GM23338 (cell line): Measurements from ENCODE around the gene DUSP3. TPM values are rescaled to one million over a fixed set of nuclear protein-coding genes. Genes with fewer than 3 reads are reported as not detected.

Experiments used
- ATAC-seq: fragments of 200-7000 bp; cut with Tn5 transposase; 3 replicates; pipeline ENCODE4 v1.9.1; 2020
- DNase-seq: peaks from one replicate; pipeline ENCODE4 v3.0.0-alpha.2; 2015; ENCODE audit warnings: low spot score
- H2AFZ ChIP-seq: fragments of 200-600 bp; sonication (generic); 2 replicates; pipeline ENCODE4 v1.8.0; 2016; ENCODE audit warnings: antibody characterized with exemption, mild to moderate bottlenecking, moderate library complexity
- H3F3A ChIP-seq: fragments of 200-600 bp; sonication (generic); replicated peaks from 2 replicates; pipeline ENCODE4 v1.8.0; 2017; ENCODE audit warnings: antibody characterized with exemption, mixed run types, low read depth
- H3K27ac ChIP-seq: fragments of 200-600 bp; sonication (generic); 2 replicates; pipeline ENCODE4 v1.6.1; 2016; ENCODE audit warnings: low read depth
- H3K27me3 ChIP-seq: fragments of 200-600 bp; sonication (generic); 2 replicates; pipeline ENCODE4 v1.8.0; 2016; ENCODE audit warnings: mild to moderate bottlenecking, mixed run types, moderate library complexity; ENCODE audit not compliant: insufficient read depth
- H3K36me3 ChIP-seq: fragments of 200-600 bp; sonication (generic); 2 replicates; pipeline ENCODE4 v1.8.0; 2016; ENCODE audit warnings: mild to moderate bottlenecking; ENCODE audit not compliant: insufficient read depth
- H3K4me1 ChIP-seq: fragments of 200-600 bp; sonication (generic); 2 replicates; pipeline ENCODE4 v1.8.0; 2016; ENCODE audit warnings: mild to moderate bottlenecking, moderate library complexity; ENCODE audit not compliant: insufficient read depth
- H3K4me2 ChIP-seq: fragments of 200-600 bp; sonication (generic); 2 replicates; pipeline ENCODE4 v1.7.1; 2017; ENCODE audit warnings: mixed run types
- H3K4me3 ChIP-seq: fragments of 200-600 bp; sonication (generic); 2 replicates; pipeline ENCODE4 v1.6.1; 2016; ENCODE audit warnings: mixed run types
- H3K79me2 ChIP-seq: fragments of 200-600 bp; sonication (generic); replicated peaks from 2 replicates; pipeline ENCODE4 v1.8.0; 2017; ENCODE audit warnings: mild to moderate bottlenecking; ENCODE audit not compliant: insufficient read depth
- H3K9me2 ChIP-seq: fragments of 200-600 bp; sonication (generic); 2 replicates; pipeline ENCODE4 v1.8.0; 2017; ENCODE audit not compliant: insufficient read depth
- H4K20me1 ChIP-seq: fragments of 200-600 bp; sonication (generic); replicated peaks from 2 replicates; pipeline ENCODE4 v1.8.0; 2017; ENCODE audit warnings: mild to moderate bottlenecking; ENCODE audit not compliant: insufficient read depth
- H3K27ac Mint-ChIP-seq: 2 replicates; pipeline ENCODE4 v1.8.0; 2020; ENCODE audit warnings: inconsistent platforms, mild to moderate bottlenecking, moderate library complexity, mixed read lengths
- H3K27me3 Mint-ChIP-seq: 3 replicates; pipeline ENCODE4 v1.8.0; 2022; ENCODE audit warnings: low read depth, mild to moderate bottlenecking, moderate library complexity, mixed read lengths, inconsistent platforms; ENCODE audit not compliant: insufficient read depth, poor library complexity
- H3K36me3 Mint-ChIP-seq: 3 replicates; pipeline ENCODE4 v1.8.0; 2021; ENCODE audit warnings: low read depth, mild to moderate bottlenecking, inconsistent platforms, moderate library complexity, mixed read lengths
- H3K4me1 Mint-ChIP-seq: 3 replicates; pipeline ENCODE4 v1.8.0; 2020; ENCODE audit warnings: mild to moderate bottlenecking, inconsistent platforms, mixed read lengths
- H3K4me3 Mint-ChIP-seq: 3 replicates; pipeline ENCODE4 v1.8.0; 2021; ENCODE audit warnings: moderate library complexity, mild to moderate bottlenecking, inconsistent platforms, mixed read lengths
- H3K9me3 Mint-ChIP-seq: 3 replicates; pipeline ENCODE4 v1.8.0; 2020; ENCODE audit warnings: moderate library complexity, mild to moderate bottlenecking, inconsistent platforms, mixed read lengths
- JUNB ChIP-seq: IDR thresholded peaks from one replicate; pipeline ENCODE4 v1.6.1; 2016; ENCODE audit warnings: antibody characterized with exemption; ENCODE audit not compliant: unreplicated experiment
- NANOG ChIP-seq: IDR thresholded peaks from 2 replicates; pipeline ENCODE4 v1.6.1; 2016; ENCODE audit warnings: antibody characterized with exemption, borderline replicate concordance
- POLR2AphosphoS5 ChIP-seq: IDR thresholded peaks from 2 replicates; pipeline ENCODE4 v1.6.1; 2016; ENCODE audit warnings: antibody characterized with exemption, low read depth
- STAT1 ChIP-seq: IDR thresholded peaks from one replicate; pipeline ENCODE4 v1.6.1; 2016; ENCODE audit warnings: antibody characterized with exemption; ENCODE audit not compliant: unreplicated experiment
- ZNF114 ChIP-seq: fragments of 250-450 bp; sonication (Bioruptor Pico); IDR thresholded peaks from 2 replicates; pipeline ENCODE4 v1.5.0; 2020; ENCODE audit warnings: mild to moderate bottlenecking, moderate library complexity
- polyA plus RNA-seq: library from polyadenylated mRNA; unstranded; fragments of >200 nt; fragmentation: Nextera tagmentation; extraction: Ambion mirVana; gene quantifications from 2 replicates; pipeline ENCODE4 v1.2.1, GENCODE V29; 2016
- total RNA-seq: library from RNA; depleted of rRNA; stranded (reverse); fragments of >200 nt; shearing (Covaris generic); gene quantifications from 2 replicates; pipeline ENCODE4 v1.2.3, GENCODE V29; 2014
- TF ChIP-seq, protein P1 (sequence below): fragments of 250-450 bp; sonication (Bioruptor Pico); IDR thresholded peaks from 2 replicates; pipeline ENCODE4 v1.5.0; 2020; ENCODE audit warnings: mild to moderate bottlenecking, moderate library complexity
- TF ChIP-seq, protein P2 (sequence below), 2 experiments: fragments of 200-600 bp in 1 of 2; sonication (generic) in 1 of 2; conservative IDR thresholded peaks; 2 replicates each; pipeline versions ENCODE4 v1.5.1 to v1.6.1; 2016 to 2017; ENCODE audit warnings: antibody characterized with exemption in 2 of 2, low read depth in 2 of 2, mild to moderate bottlenecking in 2 of 2, moderate library complexity in 1 of 2

Gene DUSP3
- total and polyA plus RNA-seq, 2 experiments from 2014 or later = 14.7 to 22.1 TPM

DNA sequence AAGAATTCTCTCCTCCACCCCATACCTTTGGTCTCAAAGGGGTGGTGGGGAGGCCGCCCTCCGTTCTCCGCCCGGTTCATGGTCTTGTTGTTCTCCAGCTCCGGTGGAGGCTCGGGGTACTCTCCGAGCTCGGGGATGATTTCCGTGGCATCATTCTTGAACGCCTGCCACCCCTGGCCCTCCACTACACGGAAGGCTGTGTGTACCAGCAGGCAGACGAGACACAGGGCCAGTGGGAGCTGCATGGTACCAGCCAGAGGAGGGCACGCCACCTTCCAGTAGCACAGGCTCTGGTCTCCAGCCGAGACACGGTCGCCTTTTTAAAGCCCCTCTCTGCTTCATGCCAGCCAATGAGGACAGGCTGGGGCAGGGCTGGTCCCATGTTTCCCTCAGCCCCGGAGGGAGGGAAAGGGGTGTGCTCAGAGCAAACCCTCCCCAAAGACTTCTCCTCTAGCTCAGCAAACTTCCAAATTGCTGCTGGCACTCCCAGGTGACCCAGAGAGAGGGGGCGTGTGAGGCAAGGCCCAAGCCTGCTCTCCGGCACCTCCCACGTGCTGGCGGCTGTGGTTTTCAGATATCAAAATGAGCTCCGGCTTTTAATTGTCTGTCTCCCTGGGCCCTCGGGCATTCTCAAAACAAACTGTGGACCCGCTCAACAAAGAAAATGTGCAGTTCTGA is 20.1 kb downstream of the DUSP3 start, which contains the start of gene SOST:
Gene SOST (minus strand): TSS at position 295 of the 678 bp plus-strand sequence. CDS start 50 bp downstream, at position 245.
- H3K27me3 ChIP-seq = peaks cover 24% of the 10 kb centered on the region
- H3K79me2 ChIP-seq = no peaks in the 10 kb centered on the region
- TF ChIP-seq JUNB = no peak
- no peak for TF ChIP-seq POLR2AphosphoS5
- no peak for TF ChIP-seq NANOG
- no peak for TF ChIP-seq ZNF114 (CRISPR knock-in tag)
- TF ChIP-seq STAT1 = no peak
- TF ChIP-seq, protein P1, sequence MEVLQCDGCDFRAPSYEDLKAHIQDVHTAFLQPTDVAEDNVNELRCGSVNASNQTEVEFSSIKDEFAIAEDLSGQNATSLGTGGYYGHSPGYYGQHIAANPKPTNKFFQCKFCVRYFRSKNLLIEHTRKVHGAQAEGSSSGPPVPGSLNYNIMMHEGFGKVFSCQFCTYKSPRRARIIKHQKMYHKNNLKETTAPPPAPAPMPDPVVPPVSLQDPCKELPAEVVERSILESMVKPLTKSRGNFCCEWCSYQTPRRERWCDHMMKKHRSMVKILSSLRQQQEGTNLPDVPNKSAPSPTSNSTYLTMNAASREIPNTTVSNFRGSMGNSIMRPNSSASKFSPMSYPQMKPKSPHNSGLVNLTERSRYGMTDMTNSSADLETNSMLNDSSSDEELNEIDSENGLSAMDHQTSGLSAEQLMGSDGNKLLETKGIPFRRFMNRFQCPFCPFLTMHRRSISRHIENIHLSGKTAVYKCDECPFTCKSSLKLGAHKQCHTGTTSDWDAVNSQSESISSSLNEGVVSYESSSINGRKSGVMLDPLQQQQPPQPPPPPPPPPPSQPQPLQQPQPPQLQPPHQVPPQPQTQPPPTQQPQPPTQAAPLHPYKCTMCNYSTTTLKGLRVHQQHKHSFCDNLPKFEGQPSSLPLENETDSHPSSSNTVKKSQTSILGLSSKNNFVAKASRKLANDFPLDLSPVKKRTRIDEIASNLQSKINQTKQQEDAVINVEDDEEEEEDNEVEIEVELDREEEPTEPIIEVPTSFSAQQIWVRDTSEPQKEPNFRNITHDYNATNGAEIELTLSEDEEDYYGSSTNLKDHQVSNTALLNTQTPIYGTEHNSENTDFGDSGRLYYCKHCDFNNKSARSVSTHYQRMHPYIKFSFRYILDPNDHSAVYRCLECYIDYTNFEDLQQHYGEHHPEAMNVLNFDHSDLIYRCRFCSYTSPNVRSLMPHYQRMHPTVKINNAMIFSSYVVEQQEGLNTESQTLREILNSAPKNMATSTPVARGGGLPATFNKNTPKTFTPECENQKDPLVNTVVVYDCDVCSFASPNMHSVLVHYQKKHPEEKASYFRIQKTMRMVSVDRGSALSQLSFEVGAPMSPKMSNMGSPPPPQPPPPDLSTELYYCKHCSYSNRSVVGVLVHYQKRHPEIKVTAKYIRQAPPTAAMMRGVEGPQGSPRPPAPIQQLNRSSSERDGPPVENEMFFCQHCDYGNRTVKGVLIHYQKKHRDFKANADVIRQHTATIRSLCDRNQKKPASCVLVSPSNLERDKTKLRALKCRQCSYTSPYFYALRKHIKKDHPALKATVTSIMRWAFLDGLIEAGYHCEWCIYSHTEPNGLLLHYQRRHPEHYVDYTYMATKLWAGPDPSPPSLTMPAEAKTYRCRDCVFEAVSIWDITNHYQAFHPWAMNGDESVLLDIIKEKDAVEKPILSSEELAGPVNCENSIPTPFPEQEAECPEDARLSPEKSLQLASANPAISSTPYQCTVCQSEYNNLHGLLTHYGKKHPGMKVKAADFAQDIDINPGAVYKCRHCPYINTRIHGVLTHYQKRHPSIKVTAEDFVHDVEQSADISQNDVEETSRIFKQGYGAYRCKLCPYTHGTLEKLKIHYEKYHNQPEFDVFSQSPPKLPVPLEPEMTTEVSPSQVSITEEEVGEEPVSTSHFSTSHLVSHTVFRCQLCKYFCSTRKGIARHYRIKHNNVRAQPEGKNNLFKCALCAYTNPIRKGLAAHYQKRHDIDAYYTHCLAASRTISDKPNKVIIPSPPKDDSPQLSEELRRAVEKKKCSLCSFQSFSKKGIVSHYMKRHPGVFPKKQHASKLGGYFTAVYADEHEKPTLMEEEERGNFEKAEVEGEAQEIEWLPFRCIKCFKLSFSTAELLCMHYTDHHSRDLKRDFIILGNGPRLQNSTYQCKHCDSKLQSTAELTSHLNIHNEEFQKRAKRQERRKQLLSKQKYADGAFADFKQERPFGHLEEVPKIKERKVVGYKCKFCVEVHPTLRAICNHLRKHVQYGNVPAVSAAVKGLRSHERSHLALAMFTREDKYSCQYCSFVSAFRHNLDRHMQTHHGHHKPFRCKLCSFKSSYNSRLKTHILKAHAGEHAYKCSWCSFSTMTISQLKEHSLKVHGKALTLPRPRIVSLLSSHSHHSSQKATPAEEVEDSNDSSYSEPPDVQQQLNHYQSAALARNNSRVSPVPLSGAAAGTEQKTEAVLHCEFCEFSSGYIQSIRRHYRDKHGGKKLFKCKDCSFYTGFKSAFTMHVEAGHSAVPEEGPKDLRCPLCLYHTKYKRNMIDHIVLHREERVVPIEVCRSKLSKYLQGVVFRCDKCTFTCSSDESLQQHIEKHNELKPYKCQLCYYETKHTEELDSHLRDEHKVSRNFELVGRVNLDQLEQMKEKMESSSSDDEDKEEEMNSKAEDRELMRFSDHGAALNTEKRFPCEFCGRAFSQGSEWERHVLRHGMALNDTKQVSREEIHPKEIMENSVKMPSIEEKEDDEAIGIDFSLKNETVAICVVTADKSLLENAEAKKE = no peak
- TF ChIP-seq, protein P2, sequence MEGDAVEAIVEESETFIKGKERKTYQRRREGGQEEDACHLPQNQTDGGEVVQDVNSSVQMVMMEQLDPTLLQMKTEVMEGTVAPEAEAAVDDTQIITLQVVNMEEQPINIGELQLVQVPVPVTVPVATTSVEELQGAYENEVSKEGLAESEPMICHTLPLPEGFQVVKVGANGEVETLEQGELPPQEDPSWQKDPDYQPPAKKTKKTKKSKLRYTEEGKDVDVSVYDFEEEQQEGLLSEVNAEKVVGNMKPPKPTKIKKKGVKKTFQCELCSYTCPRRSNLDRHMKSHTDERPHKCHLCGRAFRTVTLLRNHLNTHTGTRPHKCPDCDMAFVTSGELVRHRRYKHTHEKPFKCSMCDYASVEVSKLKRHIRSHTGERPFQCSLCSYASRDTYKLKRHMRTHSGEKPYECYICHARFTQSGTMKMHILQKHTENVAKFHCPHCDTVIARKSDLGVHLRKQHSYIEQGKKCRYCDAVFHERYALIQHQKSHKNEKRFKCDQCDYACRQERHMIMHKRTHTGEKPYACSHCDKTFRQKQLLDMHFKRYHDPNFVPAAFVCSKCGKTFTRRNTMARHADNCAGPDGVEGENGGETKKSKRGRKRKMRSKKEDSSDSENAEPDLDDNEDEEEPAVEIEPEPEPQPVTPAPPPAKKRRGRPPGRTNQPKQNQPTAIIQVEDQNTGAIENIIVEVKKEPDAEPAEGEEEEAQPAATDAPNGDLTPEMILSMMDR (conservative IDR thresholded peaks at IDR 0.05; ENCODE audit: low read depth in 2 of 2) = no peak
- H4K20me1 ChIP-seq = no peaks in the 10 kb centered on the region
- Mint-ChIP-seq H3K4me3 (peak within 1 kb of the TSS; percentile 56; the same call in 1 of the 3 replicates), H3K27ac (peak within 1 kb of the TSS; percentile 91), H3K9me3 (no peaks in the 10 kb centered on the region), H3K4me1 (peaks cover 46% of the 10 kb centered on the region), H3K27me3 (peaks cover 22% of the 10 kb centered on the region), H3K36me3 (no peaks in the 10 kb centered on the region)
- no peaks in the 10 kb centered on the region for H3K9me2 ChIP-seq
- H3K4me2 ChIP-seq = peak within 1 kb of the TSS; percentile 8; the same call in 1 of the 2 replicates
- DNase-seq (no peak), ATAC-seq (no peak)
- peaks cover 25% of the 10 kb centered on the region for H3K4me1 ChIP-seq
- no peak within 1 kb of the TSS for H3K4me3 ChIP-seq
- no peaks in the 10 kb centered on the region for H3K36me3 ChIP-seq
- H3K27ac ChIP-seq = no peak within 1 kb of the TSS
- H3F3A ChIP-seq = peaks cover 7% of the 10 kb centered on the region; the same call in 1 of the 2 replicates
- peak within 1 kb of the TSS; percentile 76; the same call in 1 of the 2 replicates for H2AFZ ChIP-seq
